ENCODE results near the gene FNIP2.
A peak's percentile ranks its signal among the peaks of the same experiment; 100 is the strongest.

DNA sequence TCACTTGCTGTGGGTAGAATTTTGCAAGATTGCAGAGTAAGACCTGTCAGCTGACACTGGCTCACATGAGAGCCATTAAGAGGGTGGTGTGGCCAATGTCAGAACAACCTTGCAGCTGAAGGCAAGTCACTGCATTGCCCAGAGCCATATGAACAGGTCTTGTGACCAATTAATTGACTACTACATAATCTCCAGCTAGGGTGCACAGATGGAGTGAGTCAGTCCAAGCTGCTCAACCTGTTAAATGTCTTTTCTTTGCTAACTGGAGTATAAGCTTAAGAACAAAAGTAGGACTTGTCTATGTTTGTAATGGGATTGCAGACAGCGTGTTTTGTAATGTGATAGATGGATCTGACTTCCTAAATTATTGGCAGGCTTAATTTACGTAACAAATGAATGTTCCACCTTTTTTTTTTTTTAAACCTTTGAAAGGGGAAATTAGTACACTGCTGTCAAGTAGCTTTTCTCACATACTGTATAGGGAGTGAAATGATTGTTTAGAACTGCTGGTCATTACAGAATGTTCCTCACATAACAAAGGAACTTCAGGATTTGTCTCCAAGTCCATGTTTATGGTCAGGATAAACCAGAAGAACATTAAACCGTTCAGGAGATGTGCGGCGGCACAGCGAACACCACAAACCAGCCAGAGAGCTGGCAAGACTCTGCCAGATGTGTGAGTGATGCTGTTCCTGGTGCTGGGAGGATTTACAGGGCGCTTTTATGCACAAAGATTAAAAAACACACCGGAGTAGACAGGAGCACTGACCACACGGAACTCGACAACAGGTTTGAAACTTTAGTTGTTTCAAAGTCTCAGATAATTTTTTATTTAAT is 37.0 kb downstream of the FNIP2 start:
- TF ChIP-seq, protein P1, sequence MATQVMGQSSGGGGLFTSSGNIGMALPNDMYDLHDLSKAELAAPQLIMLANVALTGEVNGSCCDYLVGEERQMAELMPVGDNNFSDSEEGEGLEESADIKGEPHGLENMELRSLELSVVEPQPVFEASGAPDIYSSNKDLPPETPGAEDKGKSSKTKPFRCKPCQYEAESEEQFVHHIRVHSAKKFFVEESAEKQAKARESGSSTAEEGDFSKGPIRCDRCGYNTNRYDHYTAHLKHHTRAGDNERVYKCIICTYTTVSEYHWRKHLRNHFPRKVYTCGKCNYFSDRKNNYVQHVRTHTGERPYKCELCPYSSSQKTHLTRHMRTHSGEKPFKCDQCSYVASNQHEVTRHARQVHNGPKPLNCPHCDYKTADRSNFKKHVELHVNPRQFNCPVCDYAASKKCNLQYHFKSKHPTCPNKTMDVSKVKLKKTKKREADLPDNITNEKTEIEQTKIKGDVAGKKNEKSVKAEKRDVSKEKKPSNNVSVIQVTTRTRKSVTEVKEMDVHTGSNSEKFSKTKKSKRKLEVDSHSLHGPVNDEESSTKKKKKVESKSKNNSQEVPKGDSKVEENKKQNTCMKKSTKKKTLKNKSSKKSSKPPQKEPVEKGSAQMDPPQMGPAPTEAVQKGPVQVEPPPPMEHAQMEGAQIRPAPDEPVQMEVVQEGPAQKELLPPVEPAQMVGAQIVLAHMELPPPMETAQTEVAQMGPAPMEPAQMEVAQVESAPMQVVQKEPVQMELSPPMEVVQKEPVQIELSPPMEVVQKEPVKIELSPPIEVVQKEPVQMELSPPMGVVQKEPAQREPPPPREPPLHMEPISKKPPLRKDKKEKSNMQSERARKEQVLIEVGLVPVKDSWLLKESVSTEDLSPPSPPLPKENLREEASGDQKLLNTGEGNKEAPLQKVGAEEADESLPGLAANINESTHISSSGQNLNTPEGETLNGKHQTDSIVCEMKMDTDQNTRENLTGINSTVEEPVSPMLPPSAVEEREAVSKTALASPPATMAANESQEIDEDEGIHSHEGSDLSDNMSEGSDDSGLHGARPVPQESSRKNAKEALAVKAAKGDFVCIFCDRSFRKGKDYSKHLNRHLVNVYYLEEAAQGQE (IDR thresholded peaks at IDR 0.05; ENCODE audit: low read depth, low read length): no peak
- TF ChIP-seq, protein P2, sequence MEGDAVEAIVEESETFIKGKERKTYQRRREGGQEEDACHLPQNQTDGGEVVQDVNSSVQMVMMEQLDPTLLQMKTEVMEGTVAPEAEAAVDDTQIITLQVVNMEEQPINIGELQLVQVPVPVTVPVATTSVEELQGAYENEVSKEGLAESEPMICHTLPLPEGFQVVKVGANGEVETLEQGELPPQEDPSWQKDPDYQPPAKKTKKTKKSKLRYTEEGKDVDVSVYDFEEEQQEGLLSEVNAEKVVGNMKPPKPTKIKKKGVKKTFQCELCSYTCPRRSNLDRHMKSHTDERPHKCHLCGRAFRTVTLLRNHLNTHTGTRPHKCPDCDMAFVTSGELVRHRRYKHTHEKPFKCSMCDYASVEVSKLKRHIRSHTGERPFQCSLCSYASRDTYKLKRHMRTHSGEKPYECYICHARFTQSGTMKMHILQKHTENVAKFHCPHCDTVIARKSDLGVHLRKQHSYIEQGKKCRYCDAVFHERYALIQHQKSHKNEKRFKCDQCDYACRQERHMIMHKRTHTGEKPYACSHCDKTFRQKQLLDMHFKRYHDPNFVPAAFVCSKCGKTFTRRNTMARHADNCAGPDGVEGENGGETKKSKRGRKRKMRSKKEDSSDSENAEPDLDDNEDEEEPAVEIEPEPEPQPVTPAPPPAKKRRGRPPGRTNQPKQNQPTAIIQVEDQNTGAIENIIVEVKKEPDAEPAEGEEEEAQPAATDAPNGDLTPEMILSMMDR (IDR thresholded peaks at IDR 0.05): no peak
- TF ChIP-seq POLR2AphosphoS5 (IDR thresholded peaks at IDR 0.05; ENCODE audit: low read depth, low read length) (no peak), TAF1 (IDR thresholded peaks at IDR 0.05; ENCODE audit: borderline replicate concordance, low read depth, low read length) (no peak)
- TF ChIP-seq, protein P3, sequence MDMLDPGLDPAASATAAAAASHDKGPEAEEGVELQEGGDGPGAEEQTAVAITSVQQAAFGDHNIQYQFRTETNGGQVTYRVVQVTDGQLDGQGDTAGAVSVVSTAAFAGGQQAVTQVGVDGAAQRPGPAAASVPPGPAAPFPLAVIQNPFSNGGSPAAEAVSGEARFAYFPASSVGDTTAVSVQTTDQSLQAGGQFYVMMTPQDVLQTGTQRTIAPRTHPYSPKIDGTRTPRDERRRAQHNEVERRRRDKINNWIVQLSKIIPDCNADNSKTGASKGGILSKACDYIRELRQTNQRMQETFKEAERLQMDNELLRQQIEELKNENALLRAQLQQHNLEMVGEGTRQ (IDR thresholded peaks at IDR 0.05; ENCODE audit: borderline replicate concordance, low read depth, low read length): peak; percentile 33; the same call in 1 of the 2 replicates

Data from SK-N-SH (cell line).